HG03095 (cell line): ENCODE results near the gene LMNTD1.
"Not testable (repeated sequence)": the region's sequence is repeated elsewhere in the genome, so short reads cannot be mapped to it uniquely, and the experiment has no call there.

Experiments used
- ATAC-seq: cut with Tn5 transposase; IDR thresholded peaks from one replicate; pipeline ENCODE4 v1.9.1; 2021; ENCODE audit warnings: moderate library complexity; ENCODE audit not compliant: unreplicated experiment

The LMNTD1 gene

DNA sequence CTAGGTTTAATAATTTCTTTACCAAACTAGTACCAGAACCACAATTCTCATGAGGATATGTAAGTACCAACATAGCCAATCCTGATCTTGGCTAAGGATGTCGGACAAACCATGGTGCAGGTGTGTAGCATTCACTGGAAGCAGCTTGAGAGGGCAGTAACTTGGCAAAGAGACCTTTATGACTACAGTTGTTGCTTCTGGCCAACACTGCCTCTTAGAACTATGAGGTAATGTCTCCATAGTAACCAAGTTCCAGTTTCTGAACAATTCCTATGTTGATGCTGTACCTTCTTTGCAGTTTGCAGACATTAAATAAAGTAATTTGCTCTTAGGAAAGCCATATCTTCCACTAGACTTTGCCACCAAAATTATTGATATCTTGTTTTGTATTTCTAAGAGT lies at the start of gene LMNTD1:
Gene LMNTD1 (minus strand): TSS at position 186 of the 400 bp plus-strand sequence. CDS start 324 bp downstream, outside the sequence.
- no peak for ATAC-seq

- ATAC-seq: no peak
Observed at GRCh38 chr12:25598956-25599355, 45.9 kb upstream of the LMNTD1 start.

DNA sequence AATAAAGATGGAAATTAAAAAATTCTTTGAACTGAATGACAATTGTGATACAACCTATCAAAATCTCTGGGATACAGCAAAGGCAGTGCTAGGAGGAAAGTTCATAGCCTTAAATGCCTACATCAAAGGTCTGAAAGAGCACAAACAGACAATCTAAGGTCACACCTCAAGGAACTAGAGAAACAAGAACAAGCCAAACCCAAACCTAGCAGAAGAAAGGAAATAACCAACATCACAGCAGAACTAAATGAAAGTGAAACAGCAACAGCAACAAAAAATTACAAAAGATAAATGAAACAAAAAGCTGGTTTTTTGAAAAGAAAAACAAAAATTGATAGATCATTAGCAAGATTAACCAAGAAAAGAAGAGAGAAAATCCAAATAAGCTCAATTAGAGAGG lies 42.4 kb upstream of the LMNTD1 start:
- ATAC-seq: not testable (repeated sequence)

- no peak for ATAC-seq
Observed at GRCh38 chr12:25594376-25594775, 41.3 kb upstream of the LMNTD1 start.

- ATAC-seq: no peak
Observed at GRCh38 chr12:25592725-25593495, 39.8 kb upstream of the LMNTD1 start.

DNA sequence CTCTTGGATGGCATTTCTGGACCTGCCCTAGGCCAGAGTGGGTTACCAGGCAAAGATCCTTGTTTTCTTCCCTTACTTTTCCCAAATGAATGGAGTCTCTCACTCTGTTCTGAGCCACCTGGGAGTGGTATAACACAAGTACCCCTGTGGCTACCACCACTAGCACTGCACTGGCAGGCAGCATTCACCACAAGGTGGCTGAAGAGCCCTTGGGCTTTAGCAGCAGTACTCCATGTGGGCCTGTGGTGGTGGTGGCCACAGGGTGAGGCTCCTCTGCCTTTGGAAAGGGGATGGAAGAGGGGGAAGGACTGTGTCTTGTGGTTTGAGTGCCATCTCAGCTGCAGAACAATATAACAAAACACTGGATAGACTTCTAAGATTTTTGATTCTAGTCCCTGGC lies 38.1 kb upstream of the LMNTD1 start:
- no peak for ATAC-seq

- no peak for ATAC-seq
Observed at GRCh38 chr12:25590011-25590721, 37.1 kb upstream of the LMNTD1 start.

DNA sequence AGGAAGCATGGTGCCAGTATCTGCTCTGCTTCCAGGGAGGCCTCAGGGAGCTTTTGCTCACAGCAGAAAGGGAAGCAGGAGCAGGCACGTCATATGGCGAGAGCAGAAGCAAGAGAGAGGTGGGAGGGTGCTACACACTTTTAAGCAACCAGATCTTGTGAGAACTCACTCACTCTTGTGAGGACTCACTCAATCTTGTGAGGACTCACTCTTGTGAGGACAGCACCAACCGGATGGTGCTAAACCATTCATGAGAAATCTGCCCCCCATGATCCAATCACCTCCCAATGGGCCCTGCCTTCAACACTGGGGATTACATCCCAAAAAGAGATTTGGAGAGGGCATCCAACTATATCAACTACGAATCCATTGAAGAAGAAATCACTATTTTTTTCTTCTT lies 34.3 kb upstream of the LMNTD1 start:
- no peak for ATAC-seq

DNA sequence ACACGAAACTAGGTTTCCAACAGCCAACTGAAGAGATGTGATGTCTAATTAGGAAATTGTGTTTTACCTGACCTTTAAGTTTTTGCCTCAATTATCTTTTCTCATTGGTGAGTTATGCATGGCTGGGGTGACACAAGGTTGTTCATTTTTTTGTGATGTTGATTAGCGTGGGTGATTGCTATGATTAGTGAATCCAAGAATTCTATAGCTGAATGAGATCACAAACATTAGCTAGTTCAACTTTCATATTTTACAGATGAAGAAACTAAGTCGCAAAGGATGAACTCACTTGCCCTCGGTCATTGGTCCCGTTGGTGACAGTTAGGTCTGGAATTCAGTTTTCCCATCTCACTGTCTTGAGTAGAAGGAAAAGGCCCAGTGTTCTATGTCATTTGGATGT lies 32.6 kb upstream of the LMNTD1 start:
- no peak for ATAC-seq

DNA sequence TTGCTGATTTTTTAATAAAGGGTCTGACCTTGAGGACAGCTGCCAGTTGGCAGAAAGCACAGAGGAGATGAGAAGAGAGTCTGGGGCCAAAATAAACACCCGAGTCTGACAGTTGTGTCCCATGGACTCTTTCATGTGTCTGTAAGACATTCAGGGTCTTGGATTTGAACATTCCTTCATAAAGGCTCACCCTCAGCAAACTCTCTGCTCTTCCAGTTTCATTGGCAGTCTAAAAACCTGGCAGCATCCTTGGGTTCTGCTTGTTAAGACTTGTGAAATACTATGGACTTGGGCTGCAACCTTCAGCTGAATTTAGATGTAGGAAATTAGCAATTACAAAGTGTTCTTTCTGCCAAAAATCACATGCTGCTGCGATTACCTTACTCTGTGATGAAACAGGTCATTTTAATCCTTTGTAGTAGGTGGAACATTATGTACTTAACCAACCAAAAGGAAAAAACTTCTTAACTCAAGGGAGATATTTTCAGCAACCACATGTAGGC lies 32.0 kb upstream of the LMNTD1 start:
- no peak for ATAC-seq

DNA sequence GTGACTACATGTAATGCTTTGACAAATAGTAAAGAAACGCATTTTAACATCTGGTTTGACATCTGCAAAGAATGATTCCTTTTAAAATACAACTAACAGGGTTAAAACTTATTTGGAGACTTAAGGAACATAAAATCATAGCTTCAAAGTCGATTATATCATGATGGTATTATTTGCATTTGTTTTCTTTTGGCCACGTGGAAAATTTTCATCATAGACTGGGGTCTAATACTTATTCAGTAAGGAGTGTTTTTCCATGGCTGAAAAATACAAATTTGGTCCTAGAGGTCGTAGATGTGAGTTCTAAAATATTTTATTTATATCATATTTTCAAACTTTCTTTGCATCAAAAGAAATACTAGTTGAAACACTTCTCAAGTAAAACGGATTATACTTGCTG lies 31.5 kb upstream of the LMNTD1 start:
- ATAC-seq: no peak

DNA sequence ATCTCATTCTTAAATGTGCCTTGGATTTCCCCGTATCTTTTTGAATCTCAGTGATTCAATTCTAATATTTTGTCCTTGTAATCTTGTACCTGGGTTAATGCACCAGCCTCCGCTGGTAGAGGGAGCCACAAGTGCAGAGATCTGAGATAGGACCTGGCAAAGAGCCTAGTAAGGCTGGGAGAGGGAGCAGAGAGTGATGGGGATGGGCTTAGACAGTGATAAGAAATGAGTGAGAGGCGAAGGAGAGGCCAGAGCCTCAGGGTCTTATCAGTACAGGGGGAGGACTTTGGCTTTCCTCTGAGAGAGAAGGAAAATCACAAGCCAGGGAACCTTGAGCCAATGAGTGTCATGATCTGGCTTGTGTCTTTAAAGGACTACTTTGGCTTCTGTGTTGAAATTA lies 30.5 kb upstream of the LMNTD1 start:
- no peak for ATAC-seq

GRCh38 chr12:25581067-25581466 lies 28.0 kb upstream of the LMNTD1 start:
- no peak for ATAC-seq

- no peak for ATAC-seq
Observed at GRCh38 chr12:25578411-25579143, 25.5 kb upstream of the LMNTD1 start.

- no peak for ATAC-seq
Observed at GRCh38 chr12:25574761-25575160, 21.7 kb upstream of the LMNTD1 start.

- no peak for ATAC-seq
Observed at GRCh38 chr12:25573346-25573745, 20.3 kb upstream of the LMNTD1 start.

- no peak for ATAC-seq
Observed at GRCh38 chr12:25570418-25570817, 17.3 kb upstream of the LMNTD1 start.

DNA sequence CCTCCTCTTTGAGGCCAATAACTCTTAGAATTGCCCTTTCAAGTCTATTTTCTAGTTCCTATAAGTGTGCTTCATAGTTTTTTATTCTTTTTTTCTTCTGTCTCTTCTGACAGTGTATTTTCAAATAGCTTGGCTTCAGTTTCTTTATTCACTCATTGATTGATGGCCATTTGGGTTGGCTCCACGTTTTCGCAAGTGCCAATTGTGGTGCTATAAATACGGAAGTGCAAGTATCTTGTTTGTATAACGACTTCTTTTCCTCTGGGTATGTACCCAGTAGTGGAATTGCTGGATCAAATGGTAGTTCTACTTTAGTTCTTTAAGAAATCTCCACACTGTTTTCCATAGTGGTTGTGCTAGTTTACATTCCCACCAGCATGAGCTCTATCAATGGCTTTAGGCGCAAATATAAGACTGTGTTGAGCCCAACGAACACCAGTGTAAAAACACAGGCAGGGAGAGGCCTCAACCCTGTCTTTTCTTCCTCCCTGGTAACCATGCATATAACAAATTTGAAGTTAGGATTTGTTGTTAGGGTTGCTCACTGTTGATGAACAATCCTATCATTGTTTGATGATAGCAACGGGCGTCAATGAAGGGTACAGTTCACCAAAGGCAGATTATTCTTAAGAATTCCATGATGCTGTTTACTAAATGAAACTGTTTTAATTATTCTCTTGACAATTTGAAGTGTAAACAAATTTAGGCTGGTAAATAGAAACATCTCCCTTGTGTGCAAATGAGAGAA lies 13.3 kb upstream of the LMNTD1 start:
- no peak for ATAC-seq

- ATAC-seq: no peak
Observed at GRCh38 chr12:25558586-25558985, 5.5 kb upstream of the LMNTD1 start.

DNA sequence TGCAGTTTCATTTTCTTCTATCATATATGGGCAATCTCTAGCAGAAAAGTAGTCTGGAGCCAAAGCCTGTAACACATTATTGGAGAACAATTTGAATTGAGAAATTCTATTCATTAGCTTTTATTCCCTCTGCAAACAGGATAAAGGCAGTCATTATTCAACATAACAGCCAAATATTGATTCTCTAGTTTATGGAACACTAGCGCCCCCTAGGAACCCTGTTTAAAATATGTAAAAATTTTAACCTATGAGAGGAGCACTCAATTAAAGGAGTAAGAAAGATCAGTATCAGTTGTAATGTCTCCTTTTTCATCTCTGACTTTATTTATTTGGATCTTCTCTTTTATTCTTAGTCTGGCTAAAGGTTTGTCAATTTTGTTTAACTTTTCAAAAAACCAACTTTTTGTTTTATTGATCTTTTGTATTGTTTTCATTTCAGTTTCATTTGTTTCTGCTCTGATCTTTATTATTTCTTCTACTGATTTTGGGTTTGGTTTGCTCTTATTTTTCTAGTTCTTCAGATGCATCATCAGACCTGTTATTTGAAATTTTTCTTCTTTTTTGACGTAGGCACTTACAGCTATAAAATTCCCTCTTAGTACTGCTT lies 4.8 kb upstream of the LMNTD1 start:
- ATAC-seq: no peak
